ENCODE data around the gene ALDH1L2. TPM values are rescaled to one million over a fixed set of nuclear protein-coding genes. Genes with fewer than 3 reads are reported as not detected.

Gene ALDH1L2
- total RNA-seq, 1 donor from 2014 or later, result 5.4 TPM

GRCh38 chr12:105033851-105034250 lies 50.4 kb downstream of the ALDH1L2 start:
- Histone ChIP-seq H3K27me3 (no peaks in the 10 kb centered on the region), H3K27ac (no peak overlapping the region), H3K9me3 (no peaks in the 10 kb centered on the region), H3K4me1 (no peaks in the 10 kb centered on the region), H3K36me3 (peaks cover 0 to 6% of the 10 kb centered on the region in 2 donors), H3K4me3 (no peak overlapping the region)
- TF ChIP-seq CTCF (IDR thresholded peaks at IDR 0.05) (no peak), POLR2A (IDR thresholded peaks at IDR 0.05) (no peak)
- intact Hi-C loops (cut with DNase I), result no loop called here
- DNase-seq (ENCODE audit: extremely low spot score in 2 of 2), result no peak

DNA sequence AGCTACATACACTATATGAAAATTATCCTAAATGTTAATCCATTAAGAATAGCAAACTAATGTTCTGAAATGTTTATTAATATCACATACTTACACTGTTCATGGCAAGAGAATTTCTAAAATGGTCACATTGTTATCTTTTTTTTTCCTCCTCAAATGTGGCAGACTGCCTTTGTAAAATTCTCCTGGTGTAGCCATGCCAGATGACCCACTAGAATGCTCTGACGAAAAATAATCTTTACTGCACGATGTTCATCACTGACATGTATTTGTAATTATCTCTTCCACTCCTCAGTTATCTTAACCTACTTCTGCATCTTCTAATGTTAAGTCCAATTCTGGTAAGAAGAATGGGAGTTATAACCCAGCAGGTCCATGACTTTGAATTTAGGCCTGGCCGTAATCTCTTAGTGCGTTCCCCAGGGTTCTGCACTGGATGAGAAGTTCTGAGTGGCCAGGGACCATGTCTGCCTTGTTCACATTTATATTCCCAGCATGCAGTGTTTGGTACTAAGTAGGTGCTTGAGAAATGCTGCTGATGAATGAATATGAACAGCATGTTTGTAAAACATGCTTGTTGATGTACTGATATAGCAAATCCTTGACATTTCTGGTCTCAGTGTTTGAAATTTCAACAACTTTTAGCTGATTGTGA lies 51.4 kb downstream of the ALDH1L2 start:
- no peak overlapping the region for H3K4me3 ChIP-seq
- peaks cover 0 to 6% of the 10 kb centered on the region in 2 donors for H3K36me3 ChIP-seq
- no peak for DNase-seq (ENCODE audit: extremely low spot score in 2 of 2)
- H3K27ac ChIP-seq, result no peak overlapping the region
- H3K4me1 ChIP-seq, result no peaks in the 10 kb centered on the region
- TF ChIP-seq CTCF (IDR thresholded peaks at IDR 0.05), result no peak
- TF ChIP-seq POLR2AphosphoS5 (IDR thresholded peaks at IDR 0.05; ENCODE audit: insufficient read depth in 1 of 2, low read depth in 1 of 2), result no peak
- no peak for TF ChIP-seq POLR2A (IDR thresholded peaks at IDR 0.05)
- intact Hi-C loops (cut with DNase I), result no loop called here
- no peaks in the 10 kb centered on the region for H3K9me3 ChIP-seq
- H3K27me3 ChIP-seq, result no peaks in the 10 kb centered on the region

- DNase-seq (ENCODE audit: extremely low spot score in 2 of 2), result no peak
- Histone ChIP-seq H3K4me3 (no peak overlapping the region), H3K27me3 (no peaks in the 10 kb centered on the region), H3K27ac (no peak overlapping the region), H3K36me3 (peaks cover 0 to 6% of the 10 kb centered on the region in 2 donors), H3K4me1 (no peaks in the 10 kb centered on the region), H3K9me3 (no peaks in the 10 kb centered on the region)
- TF ChIP-seq POLR2AphosphoS5 (IDR thresholded peaks at IDR 0.05; ENCODE audit: insufficient read depth in 1 of 2, low read depth in 1 of 2), result no peak
- TF ChIP-seq POLR2A (IDR thresholded peaks at IDR 0.05), result no peak
- TF ChIP-seq CTCF (IDR thresholded peaks at IDR 0.05), result no peak
- intact Hi-C loops (cut with DNase I), result no loop called here
Observed at GRCh38 chr12:105030820-105031807, 53.1 kb downstream of the ALDH1L2 start.

- no peak for DNase-seq (ENCODE audit: extremely low spot score in 2 of 2)
- intact Hi-C loops (cut with DNase I), result no loop called here
- H3K27ac ChIP-seq, result peak overlapping the region; percentile 46
- no peaks in the 10 kb centered on the region for H3K9me3 ChIP-seq
- H3K4me3 ChIP-seq, result no peak overlapping the region
- H3K4me1 ChIP-seq, result peaks cover 8% of the 10 kb centered on the region
- H3K27me3 ChIP-seq, result no peaks in the 10 kb centered on the region
- TF ChIP-seq POLR2A (IDR thresholded peaks at IDR 0.05), result no peak
- no peak for TF ChIP-seq POLR2AphosphoS5 (IDR thresholded peaks at IDR 0.05; ENCODE audit: insufficient read depth in 1 of 2, low read depth in 1 of 2)
- no peak for TF ChIP-seq CTCF (IDR thresholded peaks at IDR 0.05)
- H3K36me3 ChIP-seq, result no peaks in the 10 kb centered on the region
Observed at GRCh38 chr12:105026411-105026810, 57.8 kb downstream of the ALDH1L2 start.

Measured in vagina (tissue), 2 donors.